Measurements from ENCODE around the gene KRT84.

KRT84 gene

DNA sequence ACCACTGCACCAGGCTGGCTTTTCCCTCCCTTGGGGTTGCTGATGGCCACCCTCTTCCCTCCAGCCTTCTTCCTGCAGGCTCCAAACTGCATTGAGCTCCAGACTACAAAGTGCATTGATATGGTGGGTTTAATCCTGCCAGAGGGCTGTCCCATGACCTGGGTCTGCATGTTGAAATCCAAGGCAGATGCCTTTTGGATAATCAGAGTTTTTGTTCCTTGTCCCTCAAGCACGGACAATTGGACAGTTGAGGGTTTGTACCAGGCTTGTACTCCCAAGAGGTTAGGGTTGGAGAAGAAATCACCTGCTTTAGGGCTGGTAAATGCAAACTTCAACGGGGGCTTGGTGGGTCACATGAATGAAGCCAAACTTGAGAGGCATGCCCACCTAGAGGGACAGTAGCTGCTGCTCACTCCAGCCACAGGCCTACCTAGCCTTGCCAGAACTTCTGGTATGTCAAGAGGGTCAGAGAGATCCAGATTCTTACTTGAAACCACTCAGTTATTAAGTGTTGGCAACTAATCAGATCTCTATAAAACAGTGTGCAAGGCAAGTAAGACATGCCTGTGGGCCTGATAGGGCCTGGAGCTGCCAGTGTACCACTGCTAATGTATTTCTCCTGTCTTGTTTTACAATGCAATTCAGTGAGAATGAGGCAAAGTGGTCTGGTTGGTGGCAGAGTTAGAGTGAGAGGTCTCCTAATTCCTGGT is 42.5 kb downstream of the KRT84 start:
- DNase-seq (ENCODE audit: low read depth), result no peak

DNA sequence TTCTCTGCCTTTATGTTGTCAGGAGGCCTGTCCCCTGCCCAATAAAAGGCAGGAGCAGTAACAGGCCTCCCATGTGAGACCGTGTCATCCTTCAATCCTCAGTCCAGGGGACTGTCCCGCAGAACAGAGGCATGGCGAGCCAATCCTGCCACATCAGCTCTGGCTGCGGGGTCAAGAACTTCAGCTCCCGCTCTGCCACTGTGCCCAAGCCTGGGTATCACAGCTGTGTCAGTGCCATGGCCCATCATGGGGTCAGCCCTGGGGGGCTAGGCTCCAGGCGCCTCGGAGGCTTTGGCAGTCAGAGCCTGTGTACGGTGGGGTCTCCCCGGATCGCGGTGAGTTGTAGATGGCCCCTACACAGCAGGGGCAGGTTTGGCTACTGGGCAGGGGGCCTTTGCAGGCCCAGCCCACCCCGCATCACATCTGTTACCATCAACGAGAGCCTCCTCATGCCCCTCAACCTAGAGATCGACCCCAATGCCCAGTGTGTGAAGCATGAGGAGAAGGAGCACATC is 44.3 kb downstream of the KRT84 start:
- no peak for DNase-seq (ENCODE audit: low read depth)

DNA sequence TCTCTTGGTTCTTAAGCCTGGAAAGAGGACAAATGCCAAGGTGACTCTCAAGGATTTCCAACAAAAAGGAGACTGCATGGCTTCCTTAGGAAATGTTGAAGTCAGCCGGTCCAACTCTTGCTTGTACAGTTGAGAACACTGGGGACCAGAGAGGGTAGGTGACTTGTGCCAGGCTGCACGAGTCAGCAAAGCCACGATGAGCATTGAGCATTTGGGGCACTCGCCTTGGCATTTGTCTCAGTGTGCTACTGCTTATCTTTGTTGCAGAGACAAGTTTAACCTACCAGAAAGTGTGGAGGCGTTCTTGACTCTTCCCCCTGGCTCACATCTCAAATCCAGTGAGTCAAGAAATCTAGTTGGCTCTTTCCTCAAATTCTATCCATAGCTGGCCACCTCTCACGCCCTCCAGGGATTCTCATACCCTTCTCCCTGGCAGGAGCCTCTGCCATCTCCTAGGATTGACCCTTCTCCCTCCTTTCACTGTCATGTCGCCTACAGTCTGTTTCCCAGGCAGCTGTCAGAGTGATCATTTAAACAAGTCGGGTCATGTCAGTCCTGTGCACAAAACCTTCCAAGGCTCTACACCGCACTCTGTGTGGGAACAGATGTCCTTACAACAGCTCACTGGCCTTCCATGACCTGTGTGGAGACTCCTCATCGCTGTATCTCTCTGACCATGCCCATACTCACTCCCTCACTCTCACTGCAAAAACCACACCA is 47.1 kb downstream of the KRT84 start:
- DNase-seq (ENCODE audit: low read depth), result no peak

DNA sequence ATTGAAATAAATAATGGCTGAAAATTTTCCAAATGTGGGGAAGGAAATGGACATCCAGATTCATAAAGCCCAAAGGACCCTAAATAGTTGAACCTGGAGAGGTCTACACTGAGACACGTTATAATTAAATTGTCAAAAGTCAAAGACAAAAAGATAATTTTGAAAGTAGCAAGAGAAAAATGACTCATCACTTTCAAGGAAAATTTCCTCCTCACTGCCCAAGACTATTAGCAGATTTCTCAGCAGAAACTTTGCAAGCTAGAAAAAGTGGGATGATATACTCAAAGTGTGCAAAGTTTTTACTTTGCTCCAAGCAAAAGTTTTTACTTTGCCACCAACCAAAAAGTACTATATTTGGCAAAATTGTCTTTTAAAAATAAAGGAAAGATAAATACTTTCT is 48.4 kb downstream of the KRT84 start:
- no peak for DNase-seq (ENCODE audit: low read depth)

DNA sequence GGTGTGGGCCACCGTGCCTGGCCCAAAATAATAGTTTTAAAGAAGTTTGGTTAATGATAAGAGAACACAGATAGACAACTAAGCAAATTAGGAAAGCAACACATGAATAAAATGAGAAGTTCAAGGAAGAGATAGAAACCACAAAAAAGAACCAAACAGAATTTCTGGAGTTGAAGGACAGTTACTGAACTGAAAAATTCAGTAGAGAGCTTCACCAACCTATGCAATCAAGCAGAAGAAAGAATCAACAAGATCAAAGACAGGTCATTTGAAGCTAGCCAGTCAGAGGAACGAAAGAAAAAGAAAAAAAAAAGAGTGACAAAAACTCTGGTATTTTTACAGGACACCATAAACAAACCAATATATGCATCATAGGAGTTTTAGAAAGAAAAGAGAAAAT is 48.8 kb downstream of the KRT84 start:
- DNase-seq (ENCODE audit: low read depth), result no peak

DNA sequence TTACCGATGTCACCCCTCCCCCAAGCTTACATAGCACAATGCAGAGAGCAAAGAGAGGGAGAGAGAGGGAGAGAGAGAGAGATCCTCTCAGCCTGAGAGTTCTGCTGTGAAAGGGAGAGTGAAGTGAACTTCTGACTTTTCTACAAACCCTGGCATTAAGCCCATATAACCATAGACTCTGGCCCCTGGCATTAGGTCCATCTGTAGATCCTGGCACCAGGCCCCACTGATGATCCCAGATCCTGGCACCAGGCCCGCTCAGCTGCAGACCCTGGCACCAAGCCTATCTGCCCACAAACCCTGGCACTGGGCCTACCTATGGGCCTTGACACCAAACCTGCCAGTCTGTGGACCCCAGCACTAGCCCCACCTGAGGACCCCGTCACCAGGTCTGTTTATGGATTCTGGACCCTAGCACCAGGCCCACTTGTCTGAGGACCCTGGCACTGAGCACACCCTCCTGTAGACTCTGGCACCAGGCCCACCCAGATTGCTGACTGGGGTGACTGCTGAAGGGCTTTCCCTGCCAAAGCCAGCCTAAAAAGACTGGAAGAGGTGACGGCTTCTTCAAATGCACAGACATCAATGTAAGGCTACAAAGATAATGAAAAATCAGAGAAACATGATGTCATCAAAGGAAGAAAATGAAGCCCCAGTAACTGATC is 49.7 kb downstream of the KRT84 start:
- DNase-seq (ENCODE audit: low read depth), result no peak

DNA sequence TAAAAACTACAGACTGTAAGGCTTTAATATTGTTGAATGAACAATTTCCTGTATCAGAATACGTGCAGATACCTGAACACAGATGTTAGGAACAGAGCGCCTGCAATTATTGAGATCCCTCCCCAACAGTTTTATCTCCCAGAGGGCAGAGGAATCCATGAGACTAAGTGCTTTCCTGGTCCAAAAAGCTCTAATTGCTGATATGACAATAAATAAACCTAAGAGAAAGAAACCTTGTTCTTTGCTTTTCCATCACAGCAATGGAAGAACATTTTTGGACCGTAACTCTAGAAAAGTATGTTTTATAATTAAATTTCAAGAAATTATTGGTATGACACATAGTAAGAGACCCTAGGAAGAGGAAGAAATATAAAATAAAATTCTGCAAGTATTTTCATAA is 51.3 kb downstream of the KRT84 start:
- DNase-seq (ENCODE audit: low read depth), result no peak

DNA sequence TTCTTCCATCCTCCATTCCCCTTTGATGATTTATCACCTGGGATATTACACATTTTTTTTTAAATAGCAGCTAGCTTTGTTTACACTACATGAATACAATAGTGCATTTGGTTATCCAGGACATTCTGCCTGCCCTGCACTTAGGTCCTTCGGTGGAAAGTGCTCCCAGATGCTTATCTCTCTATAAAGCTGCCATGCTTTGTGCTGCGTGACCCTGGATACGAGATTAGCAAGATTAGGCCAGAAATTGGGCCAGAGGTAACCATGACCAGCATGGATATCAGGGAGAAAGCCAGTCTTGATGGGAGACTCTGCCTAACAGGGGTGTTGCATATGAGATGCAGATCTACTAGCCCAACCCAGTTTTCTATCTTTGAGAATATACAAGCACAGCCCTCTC is 52.1 kb downstream of the KRT84 start:
- DNase-seq (ENCODE audit: low read depth), result no peak

DNA sequence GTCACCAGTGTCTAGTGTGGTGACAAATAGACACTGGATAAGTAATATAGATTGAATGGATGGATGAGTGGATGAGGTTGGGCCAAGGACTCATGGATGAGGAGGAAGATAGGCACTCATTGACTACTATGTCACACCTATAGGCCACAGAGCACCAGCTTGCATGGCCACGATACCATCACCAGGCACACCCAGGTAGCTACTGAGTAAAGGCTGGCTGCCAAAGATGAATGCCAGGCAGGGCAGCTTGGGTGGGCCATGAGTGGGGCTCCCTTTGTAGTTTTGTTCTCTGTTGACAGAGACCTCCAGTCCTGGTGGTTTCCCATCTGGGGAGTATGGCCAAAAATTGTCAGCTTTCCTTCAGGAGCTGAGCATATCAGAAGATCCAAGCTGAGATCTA is 53.1 kb downstream of the KRT84 start:
- no peak for DNase-seq (ENCODE audit: low read depth)

DNA sequence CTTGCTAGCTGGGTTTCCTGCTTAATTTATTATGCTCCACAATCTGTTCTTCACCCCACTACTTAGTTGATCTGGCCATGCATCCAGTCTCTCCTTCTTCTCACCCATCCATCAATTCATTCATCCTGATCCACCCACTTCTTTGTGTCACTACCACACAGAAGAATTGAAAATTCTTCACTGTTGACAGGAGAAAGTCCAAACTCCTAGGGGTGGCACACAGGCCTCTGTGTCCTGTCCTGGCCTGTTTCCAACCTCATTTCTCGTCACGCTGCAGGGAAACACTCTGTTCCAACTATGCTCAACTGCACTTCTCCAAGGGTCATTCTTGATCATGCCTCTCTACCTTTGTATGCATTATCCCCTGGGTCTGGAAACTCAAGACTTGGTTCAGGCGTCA is 53.6 kb downstream of the KRT84 start:
- DNase-seq (ENCODE audit: low read depth), result no peak

DNA sequence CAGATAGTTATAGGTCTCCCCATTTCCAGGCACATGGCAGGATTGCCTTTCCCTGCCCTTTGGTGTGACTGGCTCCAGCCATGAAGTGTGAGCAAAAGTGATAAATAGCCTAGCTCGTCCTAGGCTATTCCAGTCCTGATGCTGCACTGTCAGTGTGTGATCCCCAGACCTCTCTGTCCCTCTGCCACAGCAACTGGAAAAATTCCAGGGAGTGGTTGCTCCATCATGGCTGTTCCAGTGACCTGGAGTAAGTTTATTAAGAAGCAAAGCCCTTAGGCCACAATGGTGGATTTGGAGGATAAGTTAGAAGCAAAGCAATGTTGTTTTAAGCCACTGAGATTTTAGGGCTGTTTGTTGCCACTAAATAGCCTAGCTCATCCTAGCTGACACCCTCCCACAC is 54.4 kb downstream of the KRT84 start:
- DNase-seq (ENCODE audit: low read depth), result no peak

DNA sequence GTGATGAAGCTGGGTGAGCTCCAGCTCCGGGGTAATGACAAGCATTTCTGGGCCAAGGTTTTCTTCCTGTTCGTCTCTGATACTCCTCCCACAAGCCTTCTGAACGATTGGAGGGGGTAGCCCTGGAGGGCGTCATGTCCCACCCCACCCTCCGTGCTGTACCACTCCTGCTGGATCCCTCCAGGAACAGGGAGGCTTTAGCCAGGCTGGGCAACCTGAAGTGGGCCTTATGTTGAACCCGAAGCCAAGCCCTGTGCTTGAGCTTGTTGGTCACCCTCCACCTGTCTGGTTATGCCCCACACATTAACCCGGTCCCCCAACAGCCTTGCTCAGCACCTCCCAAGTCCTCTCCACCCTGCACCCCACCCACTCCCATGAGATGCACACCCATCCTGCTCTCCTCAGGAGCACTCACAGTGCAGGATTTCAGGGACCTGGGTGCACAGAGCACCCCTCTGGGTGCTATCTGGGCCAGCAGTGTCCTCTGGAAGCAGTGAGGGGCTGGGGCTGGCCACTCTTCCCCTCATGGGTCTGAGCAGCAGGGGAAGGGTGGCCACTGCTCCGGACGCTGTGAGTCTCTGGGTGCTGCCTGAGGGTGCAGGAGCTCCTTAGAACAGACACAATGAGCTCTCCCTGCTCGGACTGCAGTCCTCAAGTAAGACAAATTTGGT is 57.5 kb downstream of the KRT84 start:
- no peak for DNase-seq (ENCODE audit: low read depth)

Data from HS-27A (cell line).